Ovary (tissue), 9 donors: ENCODE results near the gene AJUBA. TPM values are rescaled to one million over a fixed set of nuclear protein-coding genes. Genes with fewer than 3 reads are reported as not detected.

Experiments used
- DNase-seq, 5 donors: peaks; one replicate each; pipeline ENCODE4 v3.0.0-alpha.2; 2019 to 2020
- H3K27ac ChIP-seq, 2 donors: fragments of 200-600 bp; one replicate each; pipeline versions ENCODE4 v1.5.1 to v1.8.0; 2019 to 2022
- H3K27me3 ChIP-seq: fragments of 200-600 bp; one replicate; pipeline ENCODE4 v1.8.0; 2022
- H3K36me3 ChIP-seq: fragments of 200-600 bp; sonication (generic); one replicate; pipeline ENCODE4 v1.5.1; 2019
- H3K4me1 ChIP-seq: one replicate; pipeline ENCODE4 v1.8.1; 2013; ENCODE audit warnings: mild to moderate bottlenecking, moderate library complexity; ENCODE audit not compliant: insufficient read depth
- H3K4me3 ChIP-seq: fragments of 200-600 bp; sonication (generic); one replicate; pipeline ENCODE4 v1.5.1; 2017
- H3K9me3 ChIP-seq, 2 donors: fragments of 200-600 bp in 1 of 2; sonication (generic) in 1 of 2; one replicate each; pipeline versions ENCODE4 v1.5.1 to v1.8.1; 2013 to 2019; ENCODE audit warnings: mild to moderate bottlenecking in 1 of 2, moderate library complexity in 1 of 2
- CTCF ChIP-seq, 3 donors: fragments of 450-650 bp in 2 of 3; fragments of 200-600 bp in 1 of 3; IDR thresholded peaks; one replicate each; pipeline versions ENCODE4 v1.5.1 to v1.8.0; 2016 to 2022; ENCODE audit warnings: antibody characterized with exemption in 3 of 3, mild to moderate bottlenecking in 1 of 3
- EP300 ChIP-seq: sonication (generic); formaldehyde crosslinking; IDR thresholded peaks from one replicate; pipeline ENCODE4 v1.6.1; 2017; ENCODE audit warnings: antibody characterized with exemption
- POLR2A ChIP-seq: fragments of 450-650 bp; IDR thresholded peaks from one replicate; pipeline ENCODE4 v1.6.1; 2017; ENCODE audit warnings: antibody characterized with exemption, mild to moderate bottlenecking, moderate library complexity
- WGBS, 3 donors: extraction: QIAGEN DNeasy Blood & Tissue Kit in 1 of 3; methylation state at CpG; one replicate each; pipeline versions ENCODE4 v1.1.5 to v1.1.7; 2013 to 2017; 5-methylcytosine and 5-hydroxymethylcytosine counted together
- intact Hi-C, 4 donors: fragments of 100-400 bp; cut with DNase I; formaldehyde crosslinking; loops; one replicate each; pipeline versions ENCODE4 v1.11.0 to v1.15.1; 2022 to 2023
- polyA plus RNA-seq, 2 donors: library from polyadenylated mRNA; stranded (reverse); fragments of 200-250 nt in 1 of 2; fragments of 350-450 nt in 1 of 2; fragmentation: Illumina TruSeq in 1 of 2; extraction: RNeasy Lipid Tissue Mini Kit (QIAGEN cat#74804) in 1 of 2; gene quantifications; one replicate each; pipeline ENCODE4 v1.2.3, GENCODE V29; 2013 to 2014
- total RNA-seq, 7 donors: library from RNA; depleted of rRNA in 2 of 7; stranded (reverse); fragments of >200 nt in 2 of 7; fragmentation: NEBNext Ultra II Directional in 3 of 7; extraction: Animal tissue kit (Norgen Biotek cat#: 25700) in 3 of 7; gene quantifications; one replicate each; pipeline versions ENCODE4 v1.1.0 to v1.2.4, GENCODE V29; 2016 to 2023
- donor health status: DM: no; HTN: no; CAD: no; lungs with moderate emphysema.
- donor health status: DM: no; HTN: no; CAD: no.
- donor health status: Bipolar disorder and iron deficiency.
- donor health status: DM: yes; HTN: yes; CAD: no.
- donor health status: DM: no; HTN: no; CAD: no.
- donor health status: DM: yes; HTN: yes; CAD: no.

The AJUBA gene
- total and polyA plus RNA-seq, 9 donors, result 11.2 to 34.5 (median 19.1) TPM

GRCh38 chr14:22991852-22992251, 9.5 kb upstream of the AJUBA start:
- DNase-seq, result no peak
- no peaks in the 10 kb centered on the region for H3K27me3 ChIP-seq
- no peak overlapping the region for H3K27ac ChIP-seq
- peaks cover 4% of the 10 kb centered on the region for H3K4me1 ChIP-seq
- no peak for TF ChIP-seq POLR2A
- no peak for TF ChIP-seq CTCF (IDR thresholded peaks at IDR 0.05)
- no peak overlapping the region for H3K4me3 ChIP-seq
- intact Hi-C loops, result no loop called here
- WGBS, 3 donors, result 91 to 92% (median 91%) methylated on average over 8 of the region's 8 CpGs
- H3K36me3 ChIP-seq, result no peaks in the 10 kb centered on the region
- no peaks in the 10 kb centered on the region for H3K9me3 ChIP-seq

- Histone ChIP-seq H3K36me3 (no peaks in the 10 kb centered on the region), H3K4me3 (no peak overlapping the region), H3K27me3 (no peaks in the 10 kb centered on the region), H3K27ac (no peak overlapping the region), H3K4me1 (no peaks in the 10 kb centered on the region), H3K9me3 (no peaks in the 10 kb centered on the region)
- intact Hi-C loops, result loop anchor here in 3 of 4 donors (2.0 to 10.0 kb wide), 4 partner anchors 70 to 115 kb away; partner anchors contain the start of genes CDH24 (in 3 of the 3) and LRP10 (in 2 of the 3)
- DNase-seq, result no peak
- WGBS, 3 donors, result 78 to 83% (median 78%) methylated on average over 8 of the region's 8 CpGs
- TF ChIP-seq EP300 (no peak), POLR2A (no peak), CTCF (IDR thresholded peaks at IDR 0.05) (no peak)
Measured at GRCh38 chr14:22987291-22987690, 4.9 kb upstream of the AJUBA start.

GRCh38 chr14:22986508-22987054, 4.2 kb upstream of the AJUBA start:
- H3K27me3 ChIP-seq, result no peaks in the 10 kb centered on the region
- no peak overlapping the region for H3K27ac ChIP-seq
- intact Hi-C loops, result loop anchor here in 3 of 4 donors (2.0 to 10.0 kb wide), 4 partner anchors 70 to 114 kb away; partner anchors contain the start of genes CDH24 (in 3 of the 3) and LRP10 (in 2 of the 3)
- TF ChIP-seq CTCF (IDR thresholded peaks at IDR 0.05) (peak; percentile 82 to 90 (median 84)), POLR2A (no peak)
- WGBS, 3 donors, result 19 to 21% (median 20%) methylated on average over 5 of the region's 5 CpGs
- no peaks in the 10 kb centered on the region for H3K4me1 ChIP-seq
- no peaks in the 10 kb centered on the region for H3K9me3 ChIP-seq
- no peak overlapping the region for H3K4me3 ChIP-seq
- no peaks in the 10 kb centered on the region for H3K36me3 ChIP-seq
- DNase-seq, result peak; percentile 84 to 93 (median 89)

- no peak overlapping the region for H3K27ac ChIP-seq
- intact Hi-C loops, result loop anchor here (2.0 to 10.0 kb wide), 5 partner anchors 71 to 114 kb away; partner anchors contain the start of genes CDH24 (in 3 of the 4) and LRP10 (in 2 of the 4)
- no peak overlapping the region for H3K4me3 ChIP-seq
- TF ChIP-seq CTCF (IDR thresholded peaks at IDR 0.05) (no peak), EP300 (no peak), POLR2A (no peak)
- H3K9me3 ChIP-seq, result no peaks in the 10 kb centered on the region
- no peak for DNase-seq
- H3K27me3 ChIP-seq, result no peaks in the 10 kb centered on the region
- 47 to 68% (median 61%) methylated on average over 2 of the region's 2 CpGs for WGBS, 3 donors
- H3K36me3 ChIP-seq, result no peaks in the 10 kb centered on the region
- H3K4me1 ChIP-seq, result no peaks in the 10 kb centered on the region
Measured at GRCh38 chr14:22985894-22986507, 3.6 kb upstream of the AJUBA start.
